Measurements from ENCODE around the gene SULT1B1. TPM values are rescaled to one million over a fixed set of nuclear protein-coding genes. Genes with fewer than 3 reads are reported as not detected.
"Not testable (repeated sequence)": the region's sequence is repeated elsewhere in the genome, so short reads cannot be mapped to it uniquely, and the experiment has no call there.

The SULT1B1 gene
- polyA plus RNA-seq (ENCODE audit: insufficient read length) = 0.73 TPM
- long read RNA-seq, donor 1, full-length matches to known transcripts = 1 of 1 reads
- long read RNA-seq, donor 1, partial matches to known transcripts = 0 of 1 reads
- long read RNA-seq, donor 1, other reads (novel, unspliced or antisense) = 0 of 1 reads
- long read RNA-seq, donor 2 = 0 reads
- long read RNA-seq, donor 3 = 0 reads
- long read RNA-seq, donor 4 = 0 reads
- long read RNA-seq, donor 5 = 0 reads
- long read RNA-seq, donor 6 = 0 reads
- long read RNA-seq, donor 7 = 0 reads
- long read RNA-seq, donor 8 = 0 reads

DNA sequence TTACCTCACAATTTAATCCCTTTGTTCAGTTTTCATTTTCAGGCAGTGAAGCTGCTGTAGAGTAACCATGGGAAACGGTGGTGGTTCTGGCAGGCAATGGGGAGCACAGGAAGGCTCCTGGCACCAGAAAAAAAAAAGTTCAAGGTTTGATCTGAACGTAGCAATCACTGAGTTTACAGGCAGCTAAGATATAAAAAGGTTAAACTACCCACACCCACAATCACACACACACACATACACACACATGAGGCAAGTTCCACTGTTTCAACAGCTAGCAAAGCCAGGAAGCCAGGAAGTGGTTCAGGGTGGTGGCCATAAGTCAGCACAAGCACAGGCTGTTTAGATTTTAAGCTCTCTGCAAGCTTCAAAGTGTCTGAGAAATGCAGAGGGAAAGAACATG is at the start of gene SULT1B1:
Gene SULT1B1, minus strand, starts transcription at position 166 of the 400 bp plus-strand sequence. CDS start 5,403 bp downstream, outside the sequence.
- no peak for DNase-seq

DNA sequence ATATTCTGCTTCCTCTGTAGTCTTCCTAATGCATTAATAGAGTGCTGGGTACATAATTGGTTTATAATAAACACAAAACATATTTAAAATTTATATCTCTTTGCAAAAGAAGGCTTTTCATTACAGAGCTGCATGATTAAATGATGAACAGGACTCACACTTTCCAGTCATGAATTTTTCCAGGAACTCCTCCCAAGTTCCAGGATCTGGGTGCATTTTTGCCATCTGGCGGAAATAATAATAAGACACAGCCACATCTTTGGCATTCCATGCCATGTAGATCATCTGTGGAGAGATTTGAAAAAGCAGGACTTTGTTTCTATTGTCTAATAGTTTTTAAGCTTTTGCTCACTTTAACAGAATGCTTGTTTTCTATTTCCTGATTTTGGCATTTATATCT is 40.2 kb upstream of the SULT1B1 start:
- no peak for DNase-seq

DNA sequence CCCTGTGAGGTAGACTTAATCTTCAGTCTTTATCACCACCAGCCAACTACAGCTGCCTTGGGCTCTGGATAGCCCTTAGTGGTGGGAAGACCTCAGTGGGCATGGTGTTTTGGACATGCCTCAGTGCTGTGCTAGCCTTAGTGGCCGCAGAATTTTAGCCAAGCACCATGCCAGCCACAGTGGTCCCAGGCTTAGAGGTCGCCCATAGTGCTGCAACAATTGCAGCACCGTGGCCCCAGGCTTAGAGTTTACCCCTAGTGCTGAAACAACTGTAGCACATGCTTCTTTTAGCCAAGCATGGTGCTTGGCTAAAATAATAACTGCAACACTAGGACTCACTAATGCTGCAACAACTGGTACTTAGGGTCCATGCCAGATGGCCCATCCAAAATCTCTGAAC is 38.9 kb upstream of the SULT1B1 start:
- no peak for DNase-seq

DNA sequence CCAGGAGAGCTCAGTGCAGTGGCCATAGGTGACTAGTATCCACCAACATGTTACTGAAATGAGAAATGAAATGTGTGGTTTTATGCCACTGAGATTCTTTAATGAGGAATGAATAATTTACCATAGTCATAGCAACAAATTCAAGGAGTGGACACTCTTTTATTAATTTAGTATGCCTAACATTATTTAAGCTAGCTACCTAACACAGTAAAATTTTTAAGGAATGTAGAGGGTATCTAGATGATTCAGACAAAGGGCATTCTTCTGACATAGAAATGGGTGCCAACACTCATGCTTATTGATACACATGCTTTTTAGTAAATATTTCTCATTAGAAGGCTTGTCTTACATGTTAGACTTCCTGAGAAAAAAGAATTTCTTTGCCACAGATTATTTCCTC is 33.3 kb upstream of the SULT1B1 start:
- DNase-seq = no peak

DNA sequence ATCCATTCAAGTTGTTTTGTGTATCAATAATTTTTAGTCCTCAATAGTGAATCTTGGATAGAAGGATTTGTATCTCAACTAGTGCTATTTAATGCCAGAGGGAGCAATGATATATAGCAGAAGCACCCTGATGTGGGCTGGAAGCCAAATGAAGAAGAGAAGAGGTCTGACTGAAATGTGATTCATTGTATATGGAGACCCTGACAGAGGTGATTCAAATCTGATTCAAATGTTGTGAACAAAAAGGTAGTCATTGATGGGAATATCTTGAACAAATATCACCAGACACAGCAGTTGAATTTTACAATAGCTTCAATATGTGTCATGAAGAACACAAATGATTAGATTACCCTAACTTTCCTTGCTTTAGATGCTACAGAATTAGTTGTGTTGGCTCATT is 27.5 kb upstream of the SULT1B1 start:
- no peak for DNase-seq

DNA sequence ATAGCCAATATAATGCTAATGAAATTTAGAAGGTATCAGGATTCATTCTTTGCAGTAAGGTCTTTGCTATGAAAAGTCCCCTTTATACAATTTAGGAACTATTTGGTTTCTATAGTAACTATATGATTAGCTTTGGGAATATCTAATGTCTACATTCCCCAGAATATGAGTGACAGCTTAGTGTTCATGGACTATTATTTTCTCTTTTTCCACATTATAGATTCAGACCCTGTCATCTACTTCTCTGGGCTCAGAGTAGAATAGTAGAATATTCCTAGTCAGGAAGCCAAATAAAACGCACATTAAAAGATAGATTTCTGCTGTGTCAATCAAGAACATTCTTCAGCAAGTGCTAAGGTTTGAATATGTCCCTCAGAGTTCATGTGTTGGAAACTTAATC is 26.1 kb upstream of the SULT1B1 start:
- no peak for DNase-seq

DNA sequence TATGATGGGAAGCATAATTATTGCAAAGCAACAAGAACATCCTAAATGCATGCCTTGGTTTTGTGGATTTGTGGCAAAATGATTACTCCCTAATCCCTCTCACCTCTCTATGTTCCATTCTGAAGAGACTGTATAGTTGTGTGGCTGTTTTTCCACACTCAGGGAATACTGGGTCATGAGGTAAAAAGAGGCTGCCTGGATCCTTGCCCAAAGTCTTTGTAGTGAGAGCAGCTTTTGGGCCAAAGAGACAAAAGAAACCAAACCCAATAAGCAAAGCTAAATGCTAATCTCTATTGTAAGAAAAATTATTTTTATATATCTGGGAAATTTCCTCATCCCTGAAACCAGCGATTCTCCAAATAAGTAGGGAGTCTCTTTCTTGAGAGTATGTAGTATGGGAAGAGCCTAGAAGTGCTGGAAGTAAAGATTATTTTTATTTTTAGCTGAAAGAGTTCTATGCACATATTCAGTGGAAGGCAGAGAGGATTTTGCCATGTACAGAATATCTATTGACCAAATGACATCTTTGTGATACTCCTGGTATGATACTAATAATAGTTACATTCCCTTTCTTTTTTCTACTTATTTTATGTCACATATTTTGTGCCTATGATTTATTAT is 24.9 kb upstream of the SULT1B1 start:
- DNase-seq = no peak

DNA sequence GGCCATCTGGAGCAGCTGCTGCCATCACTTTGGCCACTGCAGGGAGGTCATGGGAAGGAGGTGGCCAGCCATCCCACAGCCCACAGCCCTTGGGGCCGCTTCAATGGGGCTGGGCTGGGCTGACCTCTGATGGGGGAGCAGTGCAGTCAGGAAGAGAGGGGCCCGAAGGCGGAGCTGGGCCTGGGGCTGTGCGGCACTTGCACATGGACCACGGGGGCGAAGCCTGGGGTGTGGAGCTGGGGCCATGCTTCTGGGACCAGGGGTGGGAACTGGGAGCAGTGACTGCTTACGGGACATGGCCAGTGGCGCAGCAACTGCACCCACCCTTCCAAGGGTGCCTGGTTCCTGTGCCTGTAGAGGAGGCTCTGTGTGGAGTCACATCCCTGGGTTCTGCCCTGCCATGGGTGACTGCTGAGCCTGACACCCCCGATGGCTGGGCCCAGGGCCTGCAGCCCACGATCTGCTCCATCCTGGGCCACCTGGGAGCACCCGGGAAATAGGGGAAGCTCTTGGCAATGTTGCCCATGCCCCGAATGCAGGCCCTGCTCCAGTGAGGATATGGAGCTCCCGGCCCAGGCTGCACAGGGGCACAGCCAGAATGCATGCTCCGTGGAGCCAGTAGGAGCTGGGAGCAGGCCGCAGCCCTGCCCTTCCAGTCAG is 22.4 kb upstream of the SULT1B1 start:
- DNase-seq = no peak

DNA sequence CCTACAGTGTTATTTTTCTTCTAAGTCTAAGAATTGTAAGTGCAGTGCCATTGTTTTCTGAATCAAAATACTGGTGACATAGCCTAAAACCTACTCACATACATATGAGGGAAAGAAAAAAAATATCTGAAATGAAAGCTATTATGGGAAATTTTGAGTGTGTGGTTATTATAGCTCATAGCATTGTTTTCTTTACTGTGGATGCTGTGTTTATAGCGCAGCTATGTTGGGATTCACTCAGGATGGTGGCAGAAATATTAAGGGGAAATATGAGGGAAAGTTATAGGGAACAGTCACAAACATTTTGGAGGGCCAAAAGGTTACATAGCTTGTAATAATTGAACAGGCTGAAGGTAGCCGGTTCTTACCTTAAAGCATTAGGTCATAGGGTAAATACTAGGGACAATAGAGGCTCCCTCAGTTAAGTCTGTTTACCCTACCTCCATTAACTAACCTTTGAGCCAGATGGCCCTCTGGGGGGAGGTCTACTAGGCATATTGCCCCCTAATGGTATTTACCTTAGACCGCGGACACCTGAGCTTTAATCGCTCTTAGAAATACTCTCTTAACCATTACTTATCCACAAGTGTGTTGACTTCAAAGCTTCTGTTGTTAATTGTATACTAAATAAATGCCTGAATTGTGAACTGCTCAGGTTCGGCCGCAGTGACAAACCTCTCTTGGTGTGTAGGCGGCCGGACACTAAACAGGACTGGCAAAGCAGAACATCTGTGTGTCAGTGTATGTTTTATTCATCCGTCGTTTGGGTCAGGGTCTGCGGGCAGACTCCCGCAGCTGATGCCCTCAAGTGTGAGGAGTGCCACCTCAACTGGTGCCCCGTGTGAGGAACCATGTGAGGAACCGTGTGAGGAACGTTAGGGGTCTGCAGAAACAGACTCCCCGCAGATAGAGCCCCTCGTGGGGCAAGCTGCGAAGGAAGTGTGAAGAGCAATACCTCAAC is 21.3 kb upstream of the SULT1B1 start:
- DNase-seq = no peak

DNA sequence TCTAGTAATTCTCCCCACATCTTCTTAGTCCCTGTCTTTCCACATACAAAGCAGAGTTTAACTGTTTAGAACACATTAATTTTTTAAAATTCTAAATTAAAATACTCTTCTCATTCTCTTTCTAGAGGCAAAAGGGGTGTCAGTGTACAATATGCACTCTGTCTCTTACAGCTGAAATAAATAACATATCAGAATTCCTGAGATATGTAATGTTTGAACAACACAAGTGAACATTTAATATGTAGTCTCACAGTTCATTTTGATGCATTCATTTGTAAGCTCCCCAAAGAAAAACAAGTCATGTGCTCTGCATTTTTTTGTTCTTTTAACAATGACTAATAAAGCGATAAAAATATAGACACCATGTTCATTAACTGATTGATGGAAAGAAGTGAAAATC is 19.7 kb upstream of the SULT1B1 start:
- DNase-seq = no peak

DNA sequence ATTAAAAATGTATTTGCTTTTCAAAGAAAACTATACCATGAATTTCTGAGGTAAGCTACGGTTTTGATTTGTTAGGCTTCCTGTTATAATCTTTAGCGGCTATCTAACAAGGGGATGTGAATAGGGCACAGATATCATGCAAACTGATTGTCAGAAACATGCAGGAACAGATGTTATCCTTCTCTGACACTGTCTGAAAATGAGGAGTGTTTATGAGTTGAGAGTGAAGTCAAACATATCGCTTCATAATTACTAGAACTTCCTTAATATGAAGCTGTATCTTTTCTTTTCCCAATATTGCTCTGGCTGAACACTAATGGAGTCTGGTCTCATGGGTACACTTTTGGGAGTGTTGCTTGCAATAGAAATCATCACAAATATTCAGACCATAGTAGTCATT is 16.3 kb upstream of the SULT1B1 start:
- DNase-seq = no peak

DNA sequence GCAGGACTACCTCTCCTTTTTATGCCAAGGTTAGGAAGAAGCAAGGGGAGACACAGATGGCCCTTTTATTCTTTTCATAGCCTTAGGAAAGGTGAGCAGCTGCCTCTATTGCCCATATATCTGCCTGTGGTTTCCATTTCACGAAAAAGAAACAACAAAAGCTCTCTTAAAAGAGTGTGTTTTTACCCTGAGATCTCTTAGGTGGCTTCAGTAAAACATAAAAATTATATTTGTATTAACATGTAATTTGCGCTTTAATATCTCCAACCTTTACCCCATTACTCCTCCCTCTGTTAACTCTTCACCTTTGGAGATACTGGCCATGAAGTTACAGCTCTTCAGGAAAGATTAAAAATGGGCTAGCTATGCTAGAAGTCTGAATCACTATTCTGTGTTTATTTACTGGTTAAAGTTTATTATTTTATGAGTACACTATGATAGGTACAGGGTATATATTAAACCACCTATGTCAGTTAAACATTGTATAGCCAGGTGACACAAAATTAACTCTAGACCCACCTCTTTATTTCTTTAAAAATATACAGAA is 15.0 kb upstream of the SULT1B1 start:
- DNase-seq = no peak

DNA sequence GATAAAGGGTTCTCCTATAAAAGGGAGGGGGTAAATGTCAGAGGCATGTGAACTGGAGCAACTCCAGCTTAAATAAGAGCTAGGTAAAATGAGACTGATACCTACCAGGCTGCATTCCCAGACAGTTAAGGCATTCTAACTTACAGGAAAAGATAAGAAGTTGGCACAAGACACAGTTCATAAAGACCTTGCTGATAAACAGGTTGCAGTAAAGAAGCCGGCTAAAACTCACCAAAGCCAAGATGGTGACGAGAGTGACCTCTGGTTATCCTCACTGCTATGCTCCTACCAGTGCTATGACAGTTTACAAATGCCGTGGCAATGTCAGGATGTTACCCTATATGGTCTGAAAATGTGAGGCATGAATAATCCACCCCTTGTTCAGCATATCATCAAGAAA is 13.1 kb upstream of the SULT1B1 start:
- DNase-seq = no peak

DNA sequence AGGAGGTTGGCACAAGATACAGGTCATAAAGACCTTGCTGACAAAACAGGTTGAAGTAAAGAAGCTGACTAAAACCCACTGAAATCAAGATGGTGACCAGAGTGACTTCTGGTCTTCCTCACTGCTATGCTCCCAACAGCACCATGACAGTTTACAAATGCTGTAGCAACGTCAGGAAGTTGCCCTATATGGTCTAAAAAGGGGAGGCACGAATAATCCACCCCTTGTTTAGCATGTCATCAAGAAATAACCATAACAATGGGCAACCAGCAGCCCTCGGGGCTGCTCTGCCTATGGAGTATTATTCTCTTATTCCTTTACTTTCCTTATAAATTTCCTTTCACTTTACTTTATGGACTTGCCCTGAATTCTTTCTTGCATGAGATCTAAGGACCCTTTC is 8.1 kb upstream of the SULT1B1 start:
- not testable (repeated sequence) for DNase-seq

DNA sequence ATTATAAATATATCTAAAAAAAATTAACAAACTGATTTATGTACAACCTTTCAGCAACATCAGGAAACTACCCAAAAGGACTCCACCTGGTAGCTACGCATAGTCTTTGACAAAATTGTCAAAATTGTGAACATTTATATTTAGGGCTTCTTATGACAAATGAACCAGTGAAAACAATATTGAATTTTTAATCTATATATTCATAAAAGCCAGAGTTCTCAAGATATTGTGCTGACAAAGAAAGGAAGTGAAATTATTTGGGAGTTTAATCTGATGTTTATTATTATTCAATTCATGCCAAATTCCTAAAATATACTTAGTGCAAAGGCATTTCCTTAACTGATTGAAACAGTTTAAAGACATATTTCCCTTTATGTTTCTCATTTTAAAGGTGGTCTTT is 5.3 kb upstream of the SULT1B1 start:
- no peak for DNase-seq

DNA sequence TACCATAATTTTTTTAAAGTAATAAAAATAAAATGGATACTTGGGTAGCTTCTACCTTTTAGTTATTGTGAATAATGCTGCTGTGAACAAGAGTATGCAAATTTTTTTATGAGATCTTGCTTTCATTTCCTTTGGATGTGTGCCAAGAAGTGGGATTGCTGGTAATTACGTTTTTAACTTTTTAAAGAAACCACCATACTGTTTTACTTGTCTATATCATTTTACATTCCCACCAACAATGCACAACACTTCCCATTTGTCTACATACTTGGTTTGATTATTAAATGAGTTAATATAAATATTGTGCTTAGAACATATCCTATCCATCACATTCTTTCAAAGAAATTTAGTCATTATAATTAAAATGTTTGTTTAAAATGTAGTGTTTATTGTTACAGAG is 3.9 kb upstream of the SULT1B1 start:
- DNase-seq = no peak

DNA sequence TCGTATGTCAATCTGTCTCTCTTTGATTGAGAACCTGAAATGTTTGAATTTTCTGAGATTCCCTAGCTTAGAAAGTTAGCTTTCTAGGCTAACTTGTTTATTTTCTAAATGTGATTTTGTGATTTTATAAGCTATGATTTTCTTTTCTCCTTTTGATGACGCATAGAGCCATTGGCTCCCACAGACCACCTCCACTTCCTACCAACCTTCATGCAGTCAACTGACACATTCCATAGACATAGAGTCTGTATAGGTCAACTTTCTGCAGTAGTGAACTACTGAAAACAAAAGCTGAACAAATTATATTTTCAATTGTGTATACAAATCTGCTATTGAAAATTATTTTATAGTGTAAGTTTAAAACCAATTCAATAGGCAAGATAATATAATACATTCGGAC is 2.8 kb upstream of the SULT1B1 start:
- DNase-seq = no peak

DNA sequence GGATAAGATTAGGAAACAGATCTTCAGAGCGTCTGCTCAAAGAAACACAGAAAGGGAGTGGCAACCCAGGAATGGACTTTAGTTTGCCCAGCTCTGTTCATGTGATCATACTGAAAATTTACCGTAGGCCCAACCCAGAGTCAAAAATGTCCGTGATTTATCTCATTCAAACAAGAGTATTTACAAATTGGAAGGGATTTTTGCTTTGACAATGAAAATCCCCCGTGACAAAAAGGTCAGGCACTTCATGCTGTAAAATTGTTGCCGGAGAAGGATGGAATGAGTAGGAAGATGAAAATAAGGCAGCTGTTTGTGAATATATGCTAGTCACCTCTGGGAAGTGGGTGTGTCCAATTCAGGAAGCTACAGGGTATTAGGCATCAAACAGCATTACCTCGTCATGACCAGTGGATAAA is 1.2 kb downstream of the SULT1B1 start:
- DNase-seq = no peak

DNA sequence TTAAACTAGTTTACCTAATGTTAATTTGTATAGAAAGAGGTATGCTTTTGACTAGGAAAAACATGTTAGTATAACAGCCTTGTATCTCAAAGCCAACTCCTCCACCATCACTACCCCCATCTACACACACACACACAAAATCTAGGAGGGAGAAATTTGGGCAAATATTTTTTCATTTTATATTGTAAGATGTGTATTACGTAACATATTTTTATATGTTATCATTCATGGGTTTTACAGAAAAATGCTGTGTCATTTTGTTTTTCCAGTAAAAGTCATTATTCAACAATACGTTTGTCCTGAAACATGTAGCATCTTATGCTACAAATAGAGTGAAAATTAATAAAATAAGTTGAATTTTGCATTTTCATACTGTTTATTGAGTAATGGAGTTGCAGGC is 3.0 kb downstream of the SULT1B1 start:
- DNase-seq = no peak

DNA sequence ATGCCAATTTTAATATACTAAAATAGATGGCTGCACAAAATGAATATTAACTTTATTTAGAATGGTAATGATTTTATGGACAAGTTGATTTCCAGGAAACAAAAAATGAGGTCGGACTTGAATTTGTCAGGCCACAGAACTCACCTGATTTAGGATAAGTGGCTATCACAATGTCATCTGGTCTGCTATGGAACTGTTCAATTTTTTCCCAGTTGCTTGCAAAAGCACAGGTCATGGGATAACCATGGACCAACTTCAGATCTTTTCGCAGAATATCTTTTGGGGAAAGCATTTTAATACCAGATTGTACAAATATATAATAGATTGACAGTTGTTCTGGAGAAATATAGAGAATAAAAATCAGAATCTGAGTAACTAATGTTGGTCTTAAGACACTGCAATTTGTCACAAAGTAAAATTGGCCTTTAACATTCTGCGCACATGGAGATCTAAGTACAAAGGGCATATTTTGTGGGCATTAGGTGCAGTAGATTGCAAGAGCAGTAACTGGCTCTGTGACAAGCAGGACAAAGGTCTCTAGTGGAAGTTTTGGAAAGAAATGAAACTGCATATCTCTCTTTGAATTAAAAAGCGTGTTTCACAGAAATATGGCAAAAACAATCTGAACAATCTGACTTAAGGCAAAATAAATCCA is 5.4 kb downstream of the SULT1B1 start:
- no peak for DNase-seq

DNA sequence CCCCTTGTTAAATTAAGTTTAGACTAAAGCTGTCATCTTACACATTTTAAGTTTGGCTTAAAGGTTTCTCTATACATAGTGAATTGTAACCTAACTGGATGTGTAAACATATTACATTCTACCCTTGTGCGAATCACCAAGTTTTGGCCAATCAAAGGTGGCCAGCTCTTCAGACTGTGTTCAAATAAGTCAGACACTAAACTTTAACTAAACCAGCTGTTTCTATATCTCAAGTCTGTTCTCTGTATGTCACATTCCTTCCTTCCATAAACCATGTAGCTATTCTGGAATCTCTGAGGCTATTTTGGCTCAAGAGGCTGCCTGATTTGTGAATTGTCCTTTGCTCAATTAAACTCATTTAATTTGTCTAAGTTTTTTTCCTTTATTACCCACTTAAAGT is 6.7 kb downstream of the SULT1B1 start:
- peak; percentile 24 for DNase-seq

DNA sequence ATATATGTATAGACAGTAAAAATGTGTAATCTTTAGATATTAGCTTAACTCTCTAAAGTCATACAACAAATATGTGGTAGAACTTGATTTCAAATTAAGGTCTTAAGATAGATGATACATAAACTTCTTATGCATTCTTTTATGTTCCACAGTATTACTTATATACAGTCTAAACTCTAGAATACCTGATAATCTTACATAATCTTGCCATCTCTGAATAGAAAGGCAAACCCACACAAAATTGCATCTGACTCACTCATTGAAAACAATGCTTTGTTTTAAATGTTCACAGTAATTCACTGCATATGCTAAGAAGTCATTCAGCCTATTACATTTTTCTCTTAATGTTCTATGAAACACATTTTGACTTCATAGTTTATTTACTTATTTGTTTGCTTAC is 10.1 kb downstream of the SULT1B1 start:
- no peak for DNase-seq
